Heart right ventricle (tissue), 16 donors: ENCODE results near the gene COG5. TPM values are rescaled to one million over a fixed set of nuclear protein-coding genes. Genes with fewer than 3 reads are reported as not detected.

Experiments
- ATAC-seq, 8 donors: fragments of 200-7000 bp; cut with Tn5 transposase; one replicate each; pipeline ENCODE4 v1.9.1; 2020; ENCODE audit warnings: mild to moderate bottlenecking in 8 of 8, moderate library complexity in 8 of 8, moderate number of reproducible peaks in 1 of 8
- DNase-seq, 2 donors: peaks; one replicate each; pipeline ENCODE4 v3.0.0-alpha.2; 2020
- H3K27ac ChIP-seq, 10 donors: fragments of 200-600 bp; sonication (generic) in 2 of 10; one replicate each; pipeline versions ENCODE4 v1.5.0 to v1.8.0; 2020 to 2022; ENCODE audit warnings: mild to moderate bottlenecking in 3 of 10
- H3K27me3 ChIP-seq, 7 donors: fragments of 200-600 bp; one replicate each; pipeline ENCODE4 v1.8.0; 2021 to 2022; ENCODE audit warnings: mild to moderate bottlenecking in 2 of 7
- H3K36me3 ChIP-seq, 9 donors: fragments of 200-600 bp; sonication (generic) in 1 of 9; one replicate each; pipeline versions ENCODE4 v1.5.0 to v1.8.0; 2020 to 2022; ENCODE audit warnings: mild to moderate bottlenecking in 2 of 9
- H3K4me1 ChIP-seq, 9 donors: fragments of 200-600 bp; sonication (generic) in 1 of 9; one replicate each; pipeline versions ENCODE4 v1.5.0 to v1.8.0; 2020 to 2022; ENCODE audit warnings: mild to moderate bottlenecking in 4 of 9
- H3K4me3 ChIP-seq, 10 donors: fragments of 200-600 bp; sonication (generic) in 2 of 10; one replicate each; pipeline versions ENCODE4 v1.5.0 to v1.8.0; 2020 to 2022; ENCODE audit warnings: mild to moderate bottlenecking in 7 of 10, moderate library complexity in 2 of 10
- H3K9me3 ChIP-seq, 11 donors: fragments of 200-600 bp in 10 of 11; sonication (generic) in 2 of 11; one replicate each; pipeline versions ENCODE4 v1.5.0 to v1.8.0; 2013 to 2022; ENCODE audit warnings: mild to moderate bottlenecking in 2 of 11, control low read depth in 1 of 11, moderate library complexity in 1 of 11
- CTCF ChIP-seq, 9 donors: fragments of 200-600 bp; sonication (generic) in 2 of 9; IDR thresholded peaks; one replicate each; pipeline versions ENCODE4 v1.5.0 to v1.8.0; 2021 to 2022; ENCODE audit warnings: antibody characterized with exemption in 9 of 9, mild to moderate bottlenecking in 5 of 9, moderate library complexity in 1 of 9
- WGBS, 2 donors: extraction: QIAGEN DNeasy Blood & Tissue Kit; methylation state at CpG; one replicate each; pipeline ENCODE4 v1.1.7; 2013; ENCODE audit warnings: inconsistent platforms in 1 of 2; 5-methylcytosine and 5-hydroxymethylcytosine counted together
- intact Hi-C, 10 donors: fragments of 100-400 bp; cut with DNase I; formaldehyde crosslinking; loops; one replicate each; pipeline versions ENCODE4 v1.11.1 to v1.14.2; 2022
- polyA plus RNA-seq, 2 donors: library from polyadenylated mRNA; stranded (reverse); fragments of 200-250 nt; gene quantifications; one replicate each; pipeline ENCODE4 v1.2.3, GENCODE V29; 2013
- total RNA-seq, 10 donors: library from RNA; stranded (reverse); fragmentation: NEBNext Ultra II Directional in 3 of 10; extraction: Animal tissue kit (Norgen Biotek cat#: 25700) in 3 of 10; gene quantifications; one replicate each; pipeline versions ENCODE4 v1.2.1 to v1.2.4, GENCODE V29; 2021 to 2023
- donor health status: Arrhythmogenic right ventricular cardiomyopathy.
- donor health status: ischemic (EF 13 %, LVEDD 7.1; RV severe dilation, severe dysfunction).
- donor health status: healthy with polysubstance abuse.
- donor health status: DM: no; HTN: yes; CAD: no.
- donor health status: DM: no; HTN: no; CAD: no.
- donor health status: ischemic (EF 25% LVEDD 6.9; RV normal size, moderate dysfunction).
- donor health status: ischemic (EF 25% LVEDD 5.7; RV mildly dilated, moderate dysfunction).
- donor health status: healthy.
- donor health status: DM: yes; HTN: yes; CAD: no.
- donor health status: Ischemic cardiomyopathy.
- donor health status: ischemic (EF 35%, LVEDD 5.7; RV mildly dilated, moderate dysfunction).
- donor health status: nonischemic (EF 11% LVEDD 7.7; RV severe dilation, severe dysfunction).
- donor health status: DM: yes; HTN: yes; CAD: no.
- donor health status: PGD.
- donor health status: ischemic (EF 29% LVEDD 5.4; RV normal size, mild dysfunction).
- donor health status: nonischemic (EF 23%, LVEDD 6.1; RV moderate dilation, normal function).

The COG5 gene
- total and polyA plus RNA-seq, 12 donors: 8.4 to 65.8 (median 52.2) TPM

- Histone ChIP-seq H3K36me3 (peaks cover 0 to 24% (median 5%) of the 10 kb centered on the region in 9 donors), H3K9me3 (peaks cover 0 to 3% (median 0%) of the 10 kb centered on the region in 11 donors), H3K4me1 (peaks cover 0 to 39% (median 5%) of the 10 kb centered on the region in 9 donors), H3K4me3 (no peak overlapping the region), H3K27me3 (no peaks in the 10 kb centered on the region), H3K27ac (peak overlapping the region in 8 of 10 donors; percentile 8 to 65 (median 51))
- ATAC-seq: peak in 6 of 8 donors; percentile 17 to 78 (median 61)
- intact Hi-C loops: loop anchor here in 9 of 10 donors (2.0 to 10.0 kb wide), 12 partner anchors 113 to 415 kb away; partner anchors contain the start of genes BCAP29 (in 1 of the 9) and CBLL1 (in 1 of the 9)
- WGBS, 2 donors: 40 to 58% methylated on average over 2 of the region's 2 CpGs
- DNase-seq: no peak
- TF ChIP-seq CTCF (IDR thresholded peaks at IDR 0.05): no peak
Measured at GRCh38 chr7:107461938-107462533, 101.7 kb downstream of the COG5 start.

- no peak overlapping the region for H3K4me3 ChIP-seq
- ATAC-seq: no peak
Measured at GRCh38 chr7:107453388-107453787, 110.3 kb downstream of the COG5 start.

GRCh38 chr7:107450970-107451369, 112.8 kb downstream of the COG5 start:
- H3K36me3 ChIP-seq: peaks cover 0 to 11% (median 0%) of the 10 kb centered on the region in 9 donors
- H3K9me3 ChIP-seq: no peaks in the 10 kb centered on the region
- ATAC-seq (no peak), DNase-seq (no peak)
- no peak overlapping the region for H3K27ac ChIP-seq
- H3K4me3 ChIP-seq: no peak overlapping the region
- intact Hi-C loops: loop anchor here in 1 of 10 donors (10.0 kb wide), 1 partner anchor 246 kb away; no protein-coding TSS in a partner anchor
- H3K4me1 ChIP-seq: peaks cover 0 to 12% (median 0%) of the 10 kb centered on the region in 9 donors
- H3K27me3 ChIP-seq: no peaks in the 10 kb centered on the region
- WGBS, 2 donors: 98 to 100% methylated on average over 1 of the region's 1 CpG
- TF ChIP-seq CTCF (IDR thresholded peaks at IDR 0.05): no peak

More at GRCh38 chr7:107453388-107453787, 110.3 kb downstream of the COG5 start:
- WGBS, 2 donors: 92 to 95% methylated on average over 1 of the region's 1 CpG
- Histone ChIP-seq H3K4me1 (peaks cover 0 to 12% (median 0%) of the 10 kb centered on the region in 9 donors), H3K27me3 (no peaks in the 10 kb centered on the region), H3K36me3 (peaks cover 0 to 20% (median 0%) of the 10 kb centered on the region in 9 donors), H3K9me3 (peaks cover 0 to 5% (median 0%) of the 10 kb centered on the region in 11 donors), H3K27ac (no peak overlapping the region)
- intact Hi-C loops: loop anchor here in 1 of 10 donors (10.0 kb wide), 1 partner anchor 249 kb away; no protein-coding TSS in a partner anchor
- TF ChIP-seq CTCF (IDR thresholded peaks at IDR 0.05): no peak
- DNase-seq: no peak

- WGBS, 2 donors: 90 to 100% methylated on average over 1 of the region's 1 CpG
Measured at GRCh38 chr7:107446988-107447387, 116.7 kb downstream of the COG5 start.

More at GRCh38 chr7:107446988-107447387, 116.7 kb downstream of the COG5 start:
- H3K4me1 ChIP-seq: peaks cover 0 to 9% (median 0%) of the 10 kb centered on the region in 9 donors
- ATAC-seq: no peak
- peaks cover 0 to 11% (median 0%) of the 10 kb centered on the region in 9 donors for H3K36me3 ChIP-seq
- no peak for DNase-seq
- peaks cover 0 to 5% (median 0%) of the 10 kb centered on the region in 11 donors for H3K9me3 ChIP-seq
- no peaks in the 10 kb centered on the region for H3K27me3 ChIP-seq
- intact Hi-C loops: no loop called here
- H3K27ac ChIP-seq: no peak overlapping the region
- TF ChIP-seq CTCF (IDR thresholded peaks at IDR 0.05): no peak
- H3K4me3 ChIP-seq: no peak overlapping the region
